Neural crest cell (in vitro differentiated cells): ENCODE data around the gene THEMIS. TPM values are rescaled to one million over a fixed set of nuclear protein-coding genes. Genes with fewer than 3 reads are reported as not detected.

Experiments
- DNase-seq: peaks from one replicate; pipeline ENCODE4 v3.0.0; 2021; ENCODE audit warnings: low read depth, mixed read lengths, low spot score
- H3K27ac Mint-ChIP-seq: one replicate; pipeline ENCODE4 v1.8.0; 2021; ENCODE audit warnings: mild to moderate bottlenecking, mixed read lengths; ENCODE audit not compliant: unreplicated experiment
- H3K27me3 Mint-ChIP-seq: 2 replicates; pipeline ENCODE4 v1.8.0; 2021; ENCODE audit warnings: low read depth, mild to moderate bottlenecking, mixed read lengths
- H3K36me3 Mint-ChIP-seq: 2 replicates; pipeline ENCODE4 v1.8.0; 2021; ENCODE audit warnings: low read depth, mild to moderate bottlenecking, mixed read lengths
- H3K4me1 Mint-ChIP-seq: 2 replicates; pipeline ENCODE4 v1.8.0; 2021; ENCODE audit warnings: mixed read lengths
- H3K4me3 Mint-ChIP-seq: one replicate; pipeline ENCODE4 v1.8.0; 2021; ENCODE audit warnings: mild to moderate bottlenecking, mixed read lengths
- H3K9me3 Mint-ChIP-seq: 2 replicates; pipeline ENCODE4 v1.8.0; 2021; ENCODE audit warnings: mixed read lengths
- CTCF ChIP-seq: fragments of 200-600 bp; sonication (generic); conservative IDR thresholded peaks from 2 replicates; pipeline ENCODE4 v1.5.0; 2021; ENCODE audit warnings: antibody characterized with exemption, mild to moderate bottlenecking
- total RNA-seq: library from RNA; stranded (reverse); gene quantifications from 2 replicates; pipeline ENCODE4 v1.2.1, GENCODE V29; 2021

The THEMIS gene
- total RNA-seq, 1 donor from 2014 or later, result not detected

GRCh38 chr6:127768745-127769144 is 132.1 kb downstream of the THEMIS start:
- Mint-ChIP-seq H3K27me3 (no peaks in the 10 kb centered on the region), H3K4me3 (no peak overlapping the region), H3K9me3 (peaks cover 2% of the 10 kb centered on the region), H3K4me1 (no peaks in the 10 kb centered on the region), H3K27ac (no peak overlapping the region), H3K36me3 (no peaks in the 10 kb centered on the region)
- no peak for TF ChIP-seq CTCF
- DNase-seq, result no peak

GRCh38 chr6:127768223-127768622 is 132.6 kb downstream of the THEMIS start:
- DNase-seq, result no peak
- Mint-ChIP-seq H3K36me3 (no peaks in the 10 kb centered on the region), H3K4me3 (no peak overlapping the region), H3K9me3 (peaks cover 2% of the 10 kb centered on the region), H3K27me3 (no peaks in the 10 kb centered on the region), H3K4me1 (no peaks in the 10 kb centered on the region), H3K27ac (no peak overlapping the region)
- no peak for TF ChIP-seq CTCF

- H3K36me3 Mint-ChIP-seq, result no peaks in the 10 kb centered on the region
- no peak for TF ChIP-seq CTCF
- no peak overlapping the region for H3K27ac Mint-ChIP-seq
- no peaks in the 10 kb centered on the region for H3K4me1 Mint-ChIP-seq
- no peak overlapping the region for H3K4me3 Mint-ChIP-seq
- no peaks in the 10 kb centered on the region for H3K27me3 Mint-ChIP-seq
- H3K9me3 Mint-ChIP-seq, result peaks cover 1% of the 10 kb centered on the region
- DNase-seq, result no peak
Observed at GRCh38 chr6:127765949-127766348, 134.9 kb downstream of the THEMIS start.

GRCh38 chr6:127762284-127762683 is 138.6 kb downstream of the THEMIS start:
- H3K4me3 Mint-ChIP-seq, result no peak overlapping the region
- no peaks in the 10 kb centered on the region for H3K27me3 Mint-ChIP-seq
- no peak overlapping the region for H3K27ac Mint-ChIP-seq
- TF ChIP-seq CTCF, result no peak
- H3K9me3 Mint-ChIP-seq, result peaks cover 3% of the 10 kb centered on the region
- no peaks in the 10 kb centered on the region for H3K36me3 Mint-ChIP-seq
- no peak for DNase-seq
- no peaks in the 10 kb centered on the region for H3K4me1 Mint-ChIP-seq

GRCh38 chr6:127761084-127761483 is 139.8 kb downstream of the THEMIS start:
- no peaks in the 10 kb centered on the region for H3K4me1 Mint-ChIP-seq
- no peak for DNase-seq
- no peak overlapping the region for H3K27ac Mint-ChIP-seq
- no peak for TF ChIP-seq CTCF
- H3K4me3 Mint-ChIP-seq, result no peak overlapping the region
- no peaks in the 10 kb centered on the region for H3K36me3 Mint-ChIP-seq
- H3K9me3 Mint-ChIP-seq, result peaks cover 3% of the 10 kb centered on the region
- no peaks in the 10 kb centered on the region for H3K27me3 Mint-ChIP-seq

- Mint-ChIP-seq H3K4me3 (no peak overlapping the region), H3K36me3 (no peaks in the 10 kb centered on the region), H3K27me3 (no peaks in the 10 kb centered on the region), H3K9me3 (no peaks in the 10 kb centered on the region), H3K4me1 (no peaks in the 10 kb centered on the region), H3K27ac (no peak overlapping the region)
- no peak for TF ChIP-seq CTCF
- DNase-seq, result no peak
Observed at GRCh38 chr6:127749095-127749494, 151.8 kb downstream of the THEMIS start.
